Kidney capillary endothelial cell (primary cell): Measurements from ENCODE around the gene PEAR1.

ENCODE experiments used
- DNase-seq: peaks from one replicate; pipeline ENCODE4 v3.0.0-alpha.2; 2018; ENCODE audit warnings: low spot score

PEAR1 gene

GRCh38 chr1:156942176-156942575 is 48.7 kb downstream of the PEAR1 start:
- DNase-seq, result no peak

- DNase-seq, result no peak
Measured at GRCh38 chr1:156942576-156942975, 49.1 kb downstream of the PEAR1 start.

GRCh38 chr1:156943756-156944155 is 50.2 kb downstream of the PEAR1 start:
- no peak for DNase-seq

GRCh38 chr1:156944268-156944667 is 50.8 kb downstream of the PEAR1 start:
- DNase-seq, result no peak

GRCh38 chr1:156944848-156945247 is 51.3 kb downstream of the PEAR1 start:
- no peak for DNase-seq

- no peak for DNase-seq
Measured at GRCh38 chr1:156945881-156946661, 52.6 kb downstream of the PEAR1 start.

- DNase-seq, result no peak
Measured at GRCh38 chr1:156947127-156947526, 53.6 kb downstream of the PEAR1 start.

GRCh38 chr1:156947818-156948525 is 54.5 kb downstream of the PEAR1 start:
- DNase-seq, result no peak

- DNase-seq, result no peak
Measured at GRCh38 chr1:156948708-156949107, 55.2 kb downstream of the PEAR1 start.

GRCh38 chr1:156949127-156949526 is 55.6 kb downstream of the PEAR1 start:
- no peak for DNase-seq

GRCh38 chr1:156951371-156951770 is 57.9 kb downstream of the PEAR1 start:
- no peak for DNase-seq

- DNase-seq, result no peak
Measured at GRCh38 chr1:156953571-156953970, 60.1 kb downstream of the PEAR1 start.

- no peak for DNase-seq
Measured at GRCh38 chr1:156956333-156956732, 62.8 kb downstream of the PEAR1 start.

GRCh38 chr1:156957634-156958033 is 64.1 kb downstream of the PEAR1 start:
- no peak for DNase-seq

GRCh38 chr1:156958247-156958714 is 64.8 kb downstream of the PEAR1 start:
- no peak for DNase-seq

GRCh38 chr1:156959414-156959813 is 65.9 kb downstream of the PEAR1 start:
- DNase-seq, result no peak

- DNase-seq, result no peak
Measured at GRCh38 chr1:156959925-156960324, 66.4 kb downstream of the PEAR1 start.

GRCh38 chr1:156961709-156962108 is 68.2 kb downstream of the PEAR1 start:
- peak; percentile 11 for DNase-seq

GRCh38 chr1:156963621-156964020 is 70.1 kb downstream of the PEAR1 start:
- DNase-seq, result no peak

GRCh38 chr1:156964441-156964840 is 70.9 kb downstream of the PEAR1 start:
- DNase-seq, result no peak
